Measurements from ENCODE around the gene SMIM41. TPM values are rescaled to one million over a fixed set of nuclear protein-coding genes. Genes with fewer than 3 reads are reported as not detected.

SMIM41 gene
- total and polyA plus RNA-seq, 2 donors from 2014 or later = 0.31 TPM; not detected in 1

- Histone ChIP-seq H3K36me3 (ENCODE audit: control insufficient read depth in 2 of 3, insufficient read depth in 3 of 3, low read length in 3 of 3) (no peaks in the 10 kb centered on the region), H3K4me1 (ENCODE audit: control insufficient read depth in 2 of 3, insufficient read depth in 2 of 3, low read depth in 1 of 3, low read length in 3 of 3) (no peaks in the 10 kb centered on the region), H3K27ac (ENCODE audit: low read depth in 2 of 2, low read length in 2 of 2) (no peak overlapping the region), H3K27me3 (ENCODE audit: control insufficient read depth, insufficient read depth, low read length) (no peaks in the 10 kb centered on the region), H3K9me3 (ENCODE audit: control insufficient read depth in 2 of 3, insufficient read depth in 1 of 3, low read length in 3 of 3) (no peaks in the 10 kb centered on the region), H3K9ac (ENCODE audit: low read length in 3 of 3) (no peak overlapping the region), H3K4me3 (ENCODE audit: low read length in 3 of 3) (no peak overlapping the region)
- FAIRE-seq (no peak), DNase-seq (no peak)
- intact Hi-C loops (cut with DNase I) = loop anchor here (5.0 to 10.0 kb wide), 2 partner anchors 170 to 717 kb away; no protein-coding TSS in a partner anchor
- TF ChIP-seq, protein P1, sequence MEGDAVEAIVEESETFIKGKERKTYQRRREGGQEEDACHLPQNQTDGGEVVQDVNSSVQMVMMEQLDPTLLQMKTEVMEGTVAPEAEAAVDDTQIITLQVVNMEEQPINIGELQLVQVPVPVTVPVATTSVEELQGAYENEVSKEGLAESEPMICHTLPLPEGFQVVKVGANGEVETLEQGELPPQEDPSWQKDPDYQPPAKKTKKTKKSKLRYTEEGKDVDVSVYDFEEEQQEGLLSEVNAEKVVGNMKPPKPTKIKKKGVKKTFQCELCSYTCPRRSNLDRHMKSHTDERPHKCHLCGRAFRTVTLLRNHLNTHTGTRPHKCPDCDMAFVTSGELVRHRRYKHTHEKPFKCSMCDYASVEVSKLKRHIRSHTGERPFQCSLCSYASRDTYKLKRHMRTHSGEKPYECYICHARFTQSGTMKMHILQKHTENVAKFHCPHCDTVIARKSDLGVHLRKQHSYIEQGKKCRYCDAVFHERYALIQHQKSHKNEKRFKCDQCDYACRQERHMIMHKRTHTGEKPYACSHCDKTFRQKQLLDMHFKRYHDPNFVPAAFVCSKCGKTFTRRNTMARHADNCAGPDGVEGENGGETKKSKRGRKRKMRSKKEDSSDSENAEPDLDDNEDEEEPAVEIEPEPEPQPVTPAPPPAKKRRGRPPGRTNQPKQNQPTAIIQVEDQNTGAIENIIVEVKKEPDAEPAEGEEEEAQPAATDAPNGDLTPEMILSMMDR (IDR thresholded peaks at IDR 0.05; ENCODE audit: borderline replicate concordance, extremely low read depth, insufficient read depth) = no peak
Observed at GRCh38 chr12:52157566-52158150, 78.2 kb downstream of the SMIM41 start.

Other genes with a start within 250 kb of the SMIM41 start
- 6.1 TPM for gene FIGNL2, start 231.0 kb upstream of the SMIM41 start, total RNA-seq
- 3.1 TPM for gene FIGNL2, start 231.0 kb upstream of the SMIM41 start, polyA plus RNA-seq (ENCODE audit: insufficient read depth, low read depth, low replicate concordance)
- not detected for gene ANKRD33, start 191.6 kb upstream of the SMIM41 start, total RNA-seq
- not detected for gene ANKRD33, start 191.6 kb upstream of the SMIM41 start, polyA plus RNA-seq (ENCODE audit: insufficient read depth, low read depth, low replicate concordance)
- gene ACVRL1, start 172.2 kb upstream of the SMIM41 start, total RNA-seq = 88.4 TPM
- gene ACVRL1, start 172.2 kb upstream of the SMIM41 start, polyA plus RNA-seq (ENCODE audit: insufficient read depth, low read depth, low replicate concordance) = 29.1 TPM
- gene ACVR1B, start 128.0 kb upstream of the SMIM41 start, total RNA-seq = 95.5 TPM
- gene ACVR1B, start 128.0 kb upstream of the SMIM41 start, polyA plus RNA-seq (ENCODE audit: insufficient read depth, low read depth, low replicate concordance) = 30.6 TPM
- 52.3 TPM for gene TAMALIN, start 72.8 kb upstream of the SMIM41 start, total RNA-seq
- 22.3 TPM for gene TAMALIN, start 72.8 kb upstream of the SMIM41 start, polyA plus RNA-seq (ENCODE audit: insufficient read depth, low read depth, low replicate concordance)
- gene NR4A1, start 28.3 kb upstream of the SMIM41 start, total RNA-seq = 37.2 TPM
- 54.1 TPM for gene NR4A1, start 28.3 kb upstream of the SMIM41 start, polyA plus RNA-seq (ENCODE audit: insufficient read depth, low read depth, low replicate concordance)
- gene ATG101, start 9.7 kb upstream of the SMIM41 start, total RNA-seq = 32.1 TPM
- 53.0 TPM for gene ATG101, start 9.7 kb upstream of the SMIM41 start, polyA plus RNA-seq (ENCODE audit: insufficient read depth, low read depth, low replicate concordance)
- 12.3 TPM for gene KRT80, start 112.3 kb downstream of the SMIM41 start, total RNA-seq
- gene KRT80, start 112.3 kb downstream of the SMIM41 start, polyA plus RNA-seq (ENCODE audit: insufficient read depth, low read depth, low replicate concordance) = 1.0 TPM
- gene KRT7, start 153.5 kb downstream of the SMIM41 start, total RNA-seq = 1,490 TPM
- gene KRT7, start 153.5 kb downstream of the SMIM41 start, polyA plus RNA-seq (ENCODE audit: insufficient read depth, low read depth, low replicate concordance) = 173 TPM
- gene KRT86, start 194.9 kb downstream of the SMIM41 start, total RNA-seq = 1.3 TPM
- not detected for gene KRT86, start 194.9 kb downstream of the SMIM41 start, polyA plus RNA-seq (ENCODE audit: insufficient read depth, low read depth, low replicate concordance)
- gene KRT81, start 211.8 kb downstream of the SMIM41 start, total RNA-seq = not detected
- not detected for gene KRT81, start 211.8 kb downstream of the SMIM41 start, polyA plus RNA-seq (ENCODE audit: insufficient read depth, low read depth, low replicate concordance)
- gene KRT83, start 241.7 kb downstream of the SMIM41 start, total RNA-seq = not detected
- gene KRT83, start 241.7 kb downstream of the SMIM41 start, polyA plus RNA-seq (ENCODE audit: insufficient read depth, low read depth, low replicate concordance) = not detected